Measurements from ENCODE around the gene RBM3.

The RBM3 gene

DNA sequence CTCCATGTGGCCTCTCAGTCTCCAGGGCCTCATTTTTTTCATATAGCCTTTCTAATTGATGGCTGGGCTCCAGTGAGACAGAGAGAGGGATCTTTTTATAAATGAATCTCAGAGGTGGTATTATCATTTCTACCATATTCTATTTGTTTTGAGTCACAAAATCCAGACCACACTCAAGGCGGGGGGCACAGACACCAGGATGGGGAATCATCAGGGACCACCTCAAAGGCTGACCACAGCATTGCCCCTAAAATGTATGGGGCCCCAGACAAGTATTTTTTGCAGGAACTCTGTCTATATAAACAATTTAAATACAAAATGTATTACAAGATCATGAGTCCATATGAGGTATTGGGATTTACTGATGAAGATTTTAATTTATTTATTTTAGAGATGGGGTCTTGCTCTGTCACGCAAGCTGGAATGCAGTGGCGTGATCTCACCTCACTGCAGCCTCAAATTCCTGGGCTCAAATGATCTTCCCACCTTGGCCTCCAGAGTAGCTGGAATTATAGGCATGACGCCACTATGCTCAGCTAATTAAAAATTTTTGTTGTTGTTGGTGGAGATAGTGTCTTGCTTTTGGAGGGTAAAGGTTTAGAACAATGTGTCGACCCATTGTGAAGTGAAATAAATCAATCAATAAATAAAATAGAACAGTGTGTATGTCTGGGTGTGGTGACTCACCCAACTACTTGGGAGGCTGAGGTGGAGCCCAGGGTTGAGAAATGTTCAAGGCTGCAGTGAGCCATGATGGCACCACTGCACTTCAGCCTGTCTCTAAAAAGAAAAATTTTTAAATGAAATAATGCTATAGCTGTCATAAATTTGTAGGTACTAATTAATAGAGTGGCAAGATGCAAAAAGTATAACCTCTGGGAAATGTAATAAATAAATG lies 52.4 kb downstream of the RBM3 start:
- DNase-seq = peak; percentile 25

Data from HCEC 1CT (cell line).